Kidney (tissue), 14 donors: ENCODE data around the gene NDUFB1. TPM values are rescaled to one million over a fixed set of nuclear protein-coding genes. Genes with fewer than 3 reads are reported as not detected.

Experiments
- DNase-seq, 5 donors: peaks; one replicate each; pipeline ENCODE4 v3.0.0-alpha.2; 2013 to 2020
- FAIRE-seq: peaks from 2 replicates; lab custom pipeline; 2012; peaks lifted over from hg19 to GRCh38; lab: Jason Lieb, UNC
- H3K27ac ChIP-seq, 2 donors: one replicate each; pipeline ENCODE4 v1.7.0; 2013; ENCODE audit warnings: low read depth in 2 of 2, low read length in 2 of 2, inconsistent platforms in 1 of 2
- H3K27me3 ChIP-seq: one replicate; pipeline ENCODE4 v1.7.1; 2013; ENCODE audit warnings: low read length, inconsistent platforms; ENCODE audit not compliant: control insufficient read depth, insufficient read depth
- H3K36me3 ChIP-seq, 3 donors: one replicate each; pipeline versions ENCODE4 v1.7.0 to v1.7.1; 2013; ENCODE audit warnings: low read length in 3 of 3, control low read depth in 1 of 3, inconsistent platforms in 1 of 3; ENCODE audit not compliant: insufficient read depth in 3 of 3, control insufficient read depth in 2 of 3
- H3K4me1 ChIP-seq, 3 donors: one replicate each; pipeline versions ENCODE4 v1.7.0 to v1.7.1; 2013; ENCODE audit warnings: low read length in 3 of 3, inconsistent platforms in 1 of 3, low read depth in 1 of 3; ENCODE audit not compliant: control insufficient read depth in 2 of 3, insufficient read depth in 2 of 3
- H3K4me3 ChIP-seq, 3 donors: one replicate each; pipeline versions ENCODE4 v1.7.0 to v1.8.1; 2013; ENCODE audit warnings: low read length in 3 of 3, control low read depth in 1 of 3, inconsistent platforms in 1 of 3
- H3K9ac ChIP-seq, 3 donors: one replicate each; pipeline versions ENCODE4 v1.7.0 to v1.7.1; 2013; ENCODE audit warnings: low read length in 3 of 3, control low read depth in 1 of 3, inconsistent platforms in 1 of 3
- H3K9me3 ChIP-seq, 3 donors: one replicate each; pipeline versions ENCODE4 v1.7.0 to v1.7.1; 2013; ENCODE audit warnings: low read length in 3 of 3, control low read depth in 1 of 3, inconsistent platforms in 1 of 3; ENCODE audit not compliant: control insufficient read depth in 2 of 3, insufficient read depth in 1 of 3
- intact Hi-C: fragments of 100-400 bp; cut with DNase I; formaldehyde crosslinking; loops from one replicate; pipeline ENCODE4 v1.11.1; 2022
- polyA plus RNA-seq: library from polyadenylated mRNA; stranded (reverse); fragments of 350-450 nt; fragmentation: Illumina TruSeq; extraction: RNeasy Lipid Tissue Mini Kit (QIAGEN cat#74804); gene quantifications from one replicate; pipeline ENCODE4 v1.2.3, GENCODE V29; 2014; ENCODE audit warnings: low read depth, low replicate concordance; ENCODE audit not compliant: insufficient read depth
- total RNA-seq: library from RNA; stranded (reverse); fragmentation: NEBNext Ultra II Directional; extraction: Animal tissue kit (Norgen Biotek cat#: 25700); gene quantifications from one replicate; pipeline ENCODE4 v1.2.1, GENCODE V29; 2021
- TF ChIP-seq, protein P1 (sequence below): IDR thresholded peaks from 3 replicates; pipeline ENCODE4 v1.5.1; 2012; ENCODE audit warnings: mild to moderate bottlenecking, moderate library complexity, borderline replicate concordance; ENCODE audit not compliant: insufficient read depth; ENCODE audit errors: extremely low read depth
- donor health status: control.
- donor health status: control.
- donor health status: control.
- donor health status: control.
- donor health status: control.
- donor health status: DM: yes; HTN: yes; CAD: no.
- donor health status: Normal renal cell carcinoma (clear cell type).

NDUFB1 gene
- total and polyA plus RNA-seq, 2 donors from 2014 or later: 128 to 1,129 TPM

DNA sequence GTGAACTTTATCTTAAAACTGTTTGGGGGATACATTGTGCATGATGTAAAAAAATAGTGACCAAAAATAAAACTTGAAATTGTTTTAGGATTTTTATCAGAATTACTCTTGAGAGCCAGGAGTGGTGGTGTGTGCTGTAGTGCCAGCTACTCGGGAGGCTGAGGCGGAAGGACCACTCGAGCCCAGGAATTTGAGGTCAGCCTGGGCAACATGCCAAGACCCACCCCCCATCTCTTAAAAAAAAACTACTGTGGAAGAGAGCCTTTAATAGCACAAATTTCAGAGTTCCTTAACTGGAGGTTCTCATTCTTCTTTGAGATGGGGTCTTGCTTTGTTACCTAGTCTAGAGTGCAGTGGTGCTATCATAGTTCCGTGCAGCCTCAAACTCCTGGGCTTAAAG is 21.8 kb upstream of the NDUFB1 start:
- Histone ChIP-seq H3K27me3 (no peaks in the 10 kb centered on the region), H3K9ac (no peak overlapping the region), H3K4me3 (no peak overlapping the region), H3K27ac (no peak overlapping the region), H3K9me3 (no peaks in the 10 kb centered on the region), H3K36me3 (peaks cover 18 to 31% (median 19%) of the 10 kb centered on the region in 3 donors), H3K4me1 (no peaks in the 10 kb centered on the region)
- TF ChIP-seq, protein P1, sequence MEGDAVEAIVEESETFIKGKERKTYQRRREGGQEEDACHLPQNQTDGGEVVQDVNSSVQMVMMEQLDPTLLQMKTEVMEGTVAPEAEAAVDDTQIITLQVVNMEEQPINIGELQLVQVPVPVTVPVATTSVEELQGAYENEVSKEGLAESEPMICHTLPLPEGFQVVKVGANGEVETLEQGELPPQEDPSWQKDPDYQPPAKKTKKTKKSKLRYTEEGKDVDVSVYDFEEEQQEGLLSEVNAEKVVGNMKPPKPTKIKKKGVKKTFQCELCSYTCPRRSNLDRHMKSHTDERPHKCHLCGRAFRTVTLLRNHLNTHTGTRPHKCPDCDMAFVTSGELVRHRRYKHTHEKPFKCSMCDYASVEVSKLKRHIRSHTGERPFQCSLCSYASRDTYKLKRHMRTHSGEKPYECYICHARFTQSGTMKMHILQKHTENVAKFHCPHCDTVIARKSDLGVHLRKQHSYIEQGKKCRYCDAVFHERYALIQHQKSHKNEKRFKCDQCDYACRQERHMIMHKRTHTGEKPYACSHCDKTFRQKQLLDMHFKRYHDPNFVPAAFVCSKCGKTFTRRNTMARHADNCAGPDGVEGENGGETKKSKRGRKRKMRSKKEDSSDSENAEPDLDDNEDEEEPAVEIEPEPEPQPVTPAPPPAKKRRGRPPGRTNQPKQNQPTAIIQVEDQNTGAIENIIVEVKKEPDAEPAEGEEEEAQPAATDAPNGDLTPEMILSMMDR: no peak
- intact Hi-C loops: no loop called here
- FAIRE-seq (no peak), DNase-seq (no peak)

GRCh38 chr14:92135269-92135668 is 13.8 kb upstream of the NDUFB1 start:
- FAIRE-seq (peak; percentile 17), DNase-seq (peak in 2 of 5 donors; percentile 28 to 54)
- H3K27ac ChIP-seq: no peak overlapping the region
- H3K36me3 ChIP-seq: peaks cover 5 to 37% (median 15%) of the 10 kb centered on the region in 3 donors
- no peaks in the 10 kb centered on the region for H3K27me3 ChIP-seq
- no peak overlapping the region for H3K9ac ChIP-seq
- no peaks in the 10 kb centered on the region for H3K4me1 ChIP-seq
- intact Hi-C loops: no loop called here
- no peaks in the 10 kb centered on the region for H3K9me3 ChIP-seq
- TF ChIP-seq, protein P1: no peak
- no peak overlapping the region for H3K4me3 ChIP-seq

- Histone ChIP-seq H3K4me1 (no peaks in the 10 kb centered on the region), H3K27ac (no peak overlapping the region), H3K27me3 (no peaks in the 10 kb centered on the region), H3K9ac (no peak overlapping the region), H3K9me3 (no peaks in the 10 kb centered on the region), H3K36me3 (peaks cover 5 to 37% (median 15%) of the 10 kb centered on the region in 3 donors), H3K4me3 (no peak overlapping the region)
- intact Hi-C loops: no loop called here
- DNase-seq: no peak
- FAIRE-seq: no peak
- TF ChIP-seq, protein P1: no peak
These were observed 12.9 kb upstream of the NDUFB1 start for GRCh38 chr14:92134456-92134855.

- Histone ChIP-seq H3K4me1 (peaks cover 0 to 2% (median 0%) of the 10 kb centered on the region in 3 donors), H3K4me3 (peak overlapping the region; percentile 90 to 99 (median 94)), H3K27me3 (no peaks in the 10 kb centered on the region), H3K36me3 (peaks cover 0 to 3% (median 2%) of the 10 kb centered on the region in 3 donors), H3K9ac (peak overlapping the region in 2 of 3 donors; percentile 84 to 87), H3K9me3 (no peaks in the 10 kb centered on the region), H3K27ac (no peak overlapping the region)
- no peak for DNase-seq
- no peak for FAIRE-seq
- TF ChIP-seq, protein P1: no peak
- intact Hi-C loops: no loop called here
These were observed 1.3 kb upstream of the NDUFB1 start for GRCh38 chr14:92122761-92123160.
